Smooth muscle cell (in vitro differentiated cells): Measurements from ENCODE around the gene GRIK5. TPM values are rescaled to one million over a fixed set of nuclear protein-coding genes. Genes with fewer than 3 reads are reported as not detected.

Experiments used
- DNase-seq: peaks from one replicate; lab custom pipeline; 2025; ENCODE audit not compliant: unreplicated experiment; lab: John Stamatoyannopoulos, UW
- H2AFZ ChIP-seq: fragments of 200-600 bp; sonication (generic); 2 replicates; pipeline ENCODE4 v1.6.0; 2016; ENCODE audit warnings: antibody characterized with exemption, low read depth, mild to moderate bottlenecking
- H3F3A ChIP-seq: fragments of 200-600 bp; sonication (generic); 2 replicates; pipeline ENCODE4 v1.6.0; 2017; ENCODE audit warnings: antibody characterized with exemption, low read depth
- H3K27ac ChIP-seq: fragments of 200-600 bp; sonication (generic); 2 replicates; pipeline ENCODE4 v1.5.1; 2016; ENCODE audit warnings: low read depth, mild to moderate bottlenecking
- H3K27me3 ChIP-seq: fragments of 200-600 bp; sonication (generic); 2 replicates; pipeline ENCODE4 v1.6.1; 2016; ENCODE audit warnings: low read depth, mild to moderate bottlenecking
- H3K36me3 ChIP-seq: fragments of 200-600 bp; sonication (generic); 2 replicates; pipeline ENCODE4 v1.5.1; 2016; ENCODE audit warnings: low read depth
- H3K4me1 ChIP-seq: fragments of 200-600 bp; sonication (generic); 2 replicates; pipeline ENCODE4 v1.5.1; 2016; ENCODE audit warnings: low read depth
- H3K4me2 ChIP-seq: fragments of 200-600 bp; sonication (generic); 2 replicates; pipeline ENCODE4 v1.6.0; 2016; ENCODE audit warnings: mild to moderate bottlenecking
- H3K4me3 ChIP-seq: fragments of 200-600 bp; sonication (generic); 2 replicates; pipeline ENCODE4 v1.5.1; 2016; ENCODE audit warnings: mild to moderate bottlenecking
- H3K79me2 ChIP-seq: fragments of 200-600 bp; sonication (generic); 2 replicates; pipeline ENCODE4 v1.6.0; 2016; ENCODE audit warnings: low read depth, mild to moderate bottlenecking
- H3K9ac ChIP-seq: fragments of 200-600 bp; sonication (generic); 2 replicates; pipeline ENCODE4 v1.6.0; 2016; ENCODE audit warnings: low read depth
- H3K9me3 ChIP-seq: fragments of 200-600 bp; sonication (generic); replicated peaks from 2 replicates; pipeline ENCODE4 v1.5.1; 2016; ENCODE audit warnings: low read depth
- H4K20me1 ChIP-seq: fragments of 200-600 bp; sonication (generic); 2 replicates; pipeline ENCODE4 v1.6.0; 2016; ENCODE audit warnings: low read depth
- WGBS: methylation state at CpG from one replicate; pipeline ENCODE4 v1.1.7; 2016; ENCODE audit warnings: low lambda C conversion rate; 5-methylcytosine and 5-hydroxymethylcytosine counted together
- polyA plus RNA-seq: library from polyadenylated mRNA; unstranded; fragments of >200 nt; fragmentation: Nextera tagmentation; extraction: Ambion mirVana; gene quantifications from 2 replicates; pipeline ENCODE4 v1.2.1, GENCODE V29; 2016
- total RNA-seq: library from RNA; depleted of rRNA; stranded (reverse); fragments of >200 nt; gene quantifications from 2 replicates; pipeline ENCODE4 v1.2.3, GENCODE V29; 2014
- TF ChIP-seq, protein P1 (sequence below): fragments of 200-600 bp; sonication (generic); IDR thresholded peaks from 2 replicates; pipeline ENCODE4 v1.5.1; 2017; ENCODE audit warnings: borderline replicate concordance, mild to moderate bottlenecking, antibody characterized with exemption; ENCODE audit not compliant: insufficient read depth, poor library complexity, severe bottlenecking

Gene GRIK5
- total and polyA plus RNA-seq, 2 experiments from 2014 or later = 0.67 to 2.0 TPM

DNA sequence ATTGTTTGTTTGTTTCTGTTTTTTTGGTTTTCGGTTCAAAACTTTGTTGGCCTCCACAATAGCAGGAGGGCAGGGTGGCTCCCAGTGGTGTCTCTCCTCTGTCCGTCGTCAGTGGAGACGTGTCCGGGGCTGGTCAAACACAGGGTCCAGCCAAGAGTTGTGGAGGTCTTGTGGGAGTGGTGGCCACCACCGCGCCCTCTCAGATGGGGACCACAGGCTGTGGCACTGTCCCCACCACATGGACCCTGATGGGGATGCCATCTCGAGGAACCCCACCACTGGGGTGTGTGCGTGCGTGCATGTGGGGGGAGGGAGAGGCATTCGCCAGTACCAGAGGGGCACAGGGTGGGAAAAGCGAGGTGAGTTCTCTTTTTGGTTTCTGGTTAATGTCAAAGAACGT lies 19.8 kb upstream of the GRIK5 start:
- no peak overlapping the region for H3K9ac ChIP-seq
- DNase-seq = no peak
- no peaks in the 10 kb centered on the region for H3K79me2 ChIP-seq
- H3K27ac ChIP-seq = no peak overlapping the region
- H3K4me3 ChIP-seq = no peak overlapping the region
- H3K36me3 ChIP-seq = no peaks in the 10 kb centered on the region
- H4K20me1 ChIP-seq = no peaks in the 10 kb centered on the region
- no peaks in the 10 kb centered on the region for H3K27me3 ChIP-seq
- H3K4me2 ChIP-seq = no peak overlapping the region
- peaks cover 3% of the 10 kb centered on the region for H3F3A ChIP-seq
- peaks cover 6% of the 10 kb centered on the region for H3K4me1 ChIP-seq
- H2AFZ ChIP-seq = no peak overlapping the region
- WGBS = 97% methylated on average over 13 of the region's 13 CpGs
- H3K9me3 ChIP-seq = no peaks in the 10 kb centered on the region
- TF ChIP-seq, protein P1, sequence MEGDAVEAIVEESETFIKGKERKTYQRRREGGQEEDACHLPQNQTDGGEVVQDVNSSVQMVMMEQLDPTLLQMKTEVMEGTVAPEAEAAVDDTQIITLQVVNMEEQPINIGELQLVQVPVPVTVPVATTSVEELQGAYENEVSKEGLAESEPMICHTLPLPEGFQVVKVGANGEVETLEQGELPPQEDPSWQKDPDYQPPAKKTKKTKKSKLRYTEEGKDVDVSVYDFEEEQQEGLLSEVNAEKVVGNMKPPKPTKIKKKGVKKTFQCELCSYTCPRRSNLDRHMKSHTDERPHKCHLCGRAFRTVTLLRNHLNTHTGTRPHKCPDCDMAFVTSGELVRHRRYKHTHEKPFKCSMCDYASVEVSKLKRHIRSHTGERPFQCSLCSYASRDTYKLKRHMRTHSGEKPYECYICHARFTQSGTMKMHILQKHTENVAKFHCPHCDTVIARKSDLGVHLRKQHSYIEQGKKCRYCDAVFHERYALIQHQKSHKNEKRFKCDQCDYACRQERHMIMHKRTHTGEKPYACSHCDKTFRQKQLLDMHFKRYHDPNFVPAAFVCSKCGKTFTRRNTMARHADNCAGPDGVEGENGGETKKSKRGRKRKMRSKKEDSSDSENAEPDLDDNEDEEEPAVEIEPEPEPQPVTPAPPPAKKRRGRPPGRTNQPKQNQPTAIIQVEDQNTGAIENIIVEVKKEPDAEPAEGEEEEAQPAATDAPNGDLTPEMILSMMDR = no peak

DNA sequence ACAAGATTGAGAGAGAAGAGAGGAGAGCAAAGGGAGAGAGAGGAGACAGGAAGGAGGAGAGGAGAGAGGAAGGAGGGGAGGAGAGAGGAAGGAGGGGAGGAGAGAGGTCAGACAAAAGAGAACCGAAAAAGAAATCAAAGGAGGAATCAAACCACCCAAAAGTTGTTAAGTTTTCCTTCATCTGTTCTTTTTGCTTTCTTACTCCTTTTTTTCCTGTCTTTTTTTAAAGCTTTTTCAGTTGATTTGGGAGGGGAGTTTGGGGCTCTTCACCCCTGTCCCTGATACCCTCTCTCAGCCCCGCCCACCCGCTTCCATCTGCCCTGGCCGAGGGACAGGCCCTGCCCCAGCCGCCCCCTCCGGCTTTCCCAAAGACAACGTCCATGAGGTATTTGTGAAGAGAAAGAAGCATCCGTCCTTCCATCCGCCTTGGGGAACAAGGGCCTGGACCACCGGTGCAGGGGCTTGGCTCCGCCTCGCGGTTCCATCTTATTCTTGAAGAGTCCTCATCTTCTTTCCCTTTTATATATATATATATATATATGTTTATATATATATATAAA lies 19.3 kb upstream of the GRIK5 start:
- H3K36me3 ChIP-seq = no peaks in the 10 kb centered on the region
- H3K4me3 ChIP-seq = no peak overlapping the region
- no peaks in the 10 kb centered on the region for H3K79me2 ChIP-seq
- H3K4me2 ChIP-seq = peak overlapping the region; percentile 80
- H2AFZ ChIP-seq = peak overlapping the region; percentile 15
- H3K9ac ChIP-seq = no peak overlapping the region
- H4K20me1 ChIP-seq = no peaks in the 10 kb centered on the region
- H3K4me1 ChIP-seq = peaks cover 6% of the 10 kb centered on the region
- no peak for DNase-seq
- no peaks in the 10 kb centered on the region for H3K27me3 ChIP-seq
- 79% methylated on average over 13 of the region's 13 CpGs for WGBS
- TF ChIP-seq, protein P1 = no peak
- H3K9me3 ChIP-seq = no peaks in the 10 kb centered on the region
- peaks cover 3% of the 10 kb centered on the region for H3F3A ChIP-seq
- peak overlapping the region; percentile 80 for H3K27ac ChIP-seq

DNA sequence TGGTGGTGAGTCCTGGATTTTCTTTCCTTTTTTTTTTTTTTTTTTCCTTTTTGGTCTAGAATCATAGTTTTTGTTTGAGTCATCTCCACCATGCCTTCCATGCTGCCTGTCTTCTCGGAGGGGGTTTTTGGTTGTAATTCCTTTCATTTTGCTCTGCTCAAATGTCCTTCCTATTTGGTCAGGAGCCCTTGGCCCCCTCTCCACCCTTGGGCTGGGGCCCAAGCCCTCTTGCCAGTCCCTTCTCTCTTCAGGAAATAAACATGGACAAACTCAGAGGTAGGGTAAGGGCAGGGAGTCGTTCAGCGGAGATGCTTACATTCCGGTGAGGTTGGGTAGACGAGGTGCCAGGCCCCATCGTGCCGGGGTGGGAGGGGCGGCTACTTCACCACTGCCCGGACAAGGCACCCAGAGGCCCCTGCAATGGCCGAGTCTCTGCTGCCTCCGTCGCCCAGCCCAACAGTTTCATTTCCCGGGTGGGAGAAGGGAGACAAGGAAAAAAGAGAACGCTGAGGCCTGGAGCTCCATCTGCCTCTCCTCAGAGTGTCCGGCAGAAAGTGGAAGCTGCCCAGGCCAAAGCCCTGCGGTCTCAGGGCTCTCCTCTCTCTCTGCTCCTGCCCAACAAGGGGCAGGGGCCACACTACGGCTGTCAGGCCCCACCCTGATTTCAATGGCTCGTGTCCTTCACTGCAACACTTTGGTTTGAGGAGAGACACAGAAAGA lies 18.6 kb upstream of the GRIK5 start:
- Histone ChIP-seq H3K27me3 (no peaks in the 10 kb centered on the region), H4K20me1 (no peaks in the 10 kb centered on the region), H3K4me2 (peak overlapping the region; percentile 80), H2AFZ (peak overlapping the region; percentile 15), H3K4me3 (no peak overlapping the region), H3K27ac (peak overlapping the region; percentile 80), H3K9ac (peak overlapping the region; percentile 48), H3K4me1 (peaks cover 6% of the 10 kb centered on the region), H3F3A (peaks cover 3% of the 10 kb centered on the region), H3K79me2 (no peaks in the 10 kb centered on the region), H3K36me3 (no peaks in the 10 kb centered on the region), H3K9me3 (no peaks in the 10 kb centered on the region)
- no peak for DNase-seq
- 63% methylated on average over 18 of the region's 18 CpGs for WGBS
- TF ChIP-seq, protein P1 = no peak
